Hypothalamus (tissue), 51 donors: ENCODE measurements around the gene BMP2K.

Source experiments
- DNase-seq, 51 donors: peaks; one replicate each; lab custom pipeline; 2025; lab: John Stamatoyannopoulos, UW

Gene BMP2K

GRCh38 chr4:78776079-78776728, at the start of gene BMP2K:
TSS of gene BMP2K (plus strand) at chr4:78776350. CDS start at chr4:78776544, 194 bp downstream.
- DNase-seq, result peak in 49 of 51 donors; percentile 38 to 95 (median 85)

- no peak for DNase-seq
These were observed 49.6 kb upstream of the BMP2K start for GRCh38 chr4:78726546-78726945.

- DNase-seq, result no peak
These were observed 43.6 kb upstream of the BMP2K start for GRCh38 chr4:78732332-78733104.

GRCh38 chr4:78734441-78735162, 41.5 kb upstream of the BMP2K start:
- no peak for DNase-seq

GRCh38 chr4:78735697-78736096, 40.5 kb upstream of the BMP2K start:
- DNase-seq, result no peak

- no peak for DNase-seq
These were observed 39.1 kb upstream of the BMP2K start for GRCh38 chr4:78737035-78737434.

- DNase-seq, result no peak
These were observed 38.2 kb upstream of the BMP2K start for GRCh38 chr4:78737973-78738372.

- no peak for DNase-seq
These were observed 33.9 kb upstream of the BMP2K start for GRCh38 chr4:78742300-78742699.

- DNase-seq, result no peak
These were observed 28.7 kb upstream of the BMP2K start for GRCh38 chr4:78747475-78747922.

- DNase-seq, result no peak
These were observed 27.8 kb upstream of the BMP2K start for GRCh38 chr4:78748381-78748780.

GRCh38 chr4:78749258-78749971, 26.7 kb upstream of the BMP2K start:
- DNase-seq, result no peak

- DNase-seq, result no peak
These were observed 26.0 kb upstream of the BMP2K start for GRCh38 chr4:78749972-78750727.

- no peak for DNase-seq
These were observed 23.1 kb upstream of the BMP2K start for GRCh38 chr4:78753091-78753490.

- DNase-seq, result no peak
These were observed 21.3 kb upstream of the BMP2K start for GRCh38 chr4:78754872-78755271.

- DNase-seq, result no peak
These were observed 20.0 kb upstream of the BMP2K start for GRCh38 chr4:78756137-78756536.

- DNase-seq, result no peak
These were observed 19.4 kb upstream of the BMP2K start for GRCh38 chr4:78756776-78757175.

GRCh38 chr4:78757574-78757973, 18.6 kb upstream of the BMP2K start:
- DNase-seq, result no peak

GRCh38 chr4:78758085-78758484, 18.1 kb upstream of the BMP2K start:
- no peak for DNase-seq

- no peak for DNase-seq
These were observed 13.6 kb upstream of the BMP2K start for GRCh38 chr4:78762529-78762928.

GRCh38 chr4:78763251-78763650, 12.9 kb upstream of the BMP2K start:
- no peak for DNase-seq
